HG03066 (cell line): ENCODE results near the gene RACK1.
"Not testable (repeated sequence)": the region's sequence is repeated elsewhere in the genome, so short reads cannot be mapped to it uniquely, and the experiment has no call there.

ENCODE experiments used
- ATAC-seq: cut with Tn5 transposase; IDR thresholded peaks from one replicate; pipeline ENCODE4 v1.9.1; 2021; ENCODE audit warnings: low read depth; ENCODE audit not compliant: unreplicated experiment

The RACK1 gene

DNA sequence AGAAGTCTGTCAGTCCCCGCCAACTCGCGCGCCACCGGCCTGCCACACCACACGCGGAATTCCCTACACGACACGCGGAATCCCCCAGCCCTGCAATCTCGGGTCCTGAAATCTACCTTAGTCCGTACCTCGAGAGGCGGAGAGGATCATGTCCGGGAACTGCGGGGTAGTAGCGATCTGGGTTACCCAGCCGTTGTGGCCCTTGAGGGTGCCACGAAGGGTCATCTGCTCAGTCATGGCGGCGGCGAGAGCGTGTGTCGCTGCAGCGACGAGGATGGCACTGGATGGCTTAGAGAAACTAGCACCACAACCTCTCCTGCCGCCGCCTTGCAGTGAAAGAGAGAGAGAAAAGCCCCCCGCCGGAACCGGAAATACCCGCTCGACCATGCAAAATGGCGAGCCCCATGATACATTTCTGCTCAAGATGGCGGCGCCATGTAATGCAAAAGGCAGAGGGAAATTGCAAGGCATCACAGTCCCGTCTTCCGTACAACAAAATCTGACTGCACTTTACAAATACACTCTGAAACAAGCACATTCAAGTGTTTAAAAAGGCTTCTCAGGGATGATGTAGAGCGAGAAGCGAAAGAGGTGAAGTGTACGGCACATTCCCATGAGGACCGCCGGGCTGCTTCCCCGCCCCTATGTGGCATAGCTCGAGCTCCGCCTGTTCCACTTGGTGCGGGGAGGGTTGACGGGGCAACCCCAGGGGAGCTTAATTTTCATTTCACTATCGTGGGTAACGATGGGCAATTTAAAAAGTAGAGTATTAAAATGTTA is at the start of gene RACK1:
Gene RACK1, minus strand, starts transcription at position 343 of the 780 bp plus-strand sequence. Its CDS starts 106 bp downstream, at position 237.
- ATAC-seq = peak; percentile 49

DNA sequence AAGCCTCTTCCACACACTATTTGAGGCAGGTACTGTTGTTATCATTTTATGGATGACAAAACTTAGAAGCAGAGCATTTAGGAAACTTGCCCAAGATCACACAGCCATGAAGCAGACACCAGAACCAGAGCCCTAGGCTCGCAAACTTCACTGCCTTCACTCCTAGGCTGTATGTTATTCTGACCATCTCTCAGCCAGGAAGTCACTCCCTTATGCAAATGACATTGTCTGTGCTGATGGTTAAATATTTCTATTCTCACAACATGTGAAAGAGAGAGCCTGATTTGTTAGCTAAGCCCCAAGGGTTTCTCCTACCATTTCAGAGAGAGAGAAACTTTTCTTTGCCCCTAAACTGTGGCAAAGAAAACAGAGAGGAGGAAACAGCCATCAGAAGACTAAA is 43.6 kb upstream of the RACK1 start:
- ATAC-seq = peak; percentile 72

DNA sequence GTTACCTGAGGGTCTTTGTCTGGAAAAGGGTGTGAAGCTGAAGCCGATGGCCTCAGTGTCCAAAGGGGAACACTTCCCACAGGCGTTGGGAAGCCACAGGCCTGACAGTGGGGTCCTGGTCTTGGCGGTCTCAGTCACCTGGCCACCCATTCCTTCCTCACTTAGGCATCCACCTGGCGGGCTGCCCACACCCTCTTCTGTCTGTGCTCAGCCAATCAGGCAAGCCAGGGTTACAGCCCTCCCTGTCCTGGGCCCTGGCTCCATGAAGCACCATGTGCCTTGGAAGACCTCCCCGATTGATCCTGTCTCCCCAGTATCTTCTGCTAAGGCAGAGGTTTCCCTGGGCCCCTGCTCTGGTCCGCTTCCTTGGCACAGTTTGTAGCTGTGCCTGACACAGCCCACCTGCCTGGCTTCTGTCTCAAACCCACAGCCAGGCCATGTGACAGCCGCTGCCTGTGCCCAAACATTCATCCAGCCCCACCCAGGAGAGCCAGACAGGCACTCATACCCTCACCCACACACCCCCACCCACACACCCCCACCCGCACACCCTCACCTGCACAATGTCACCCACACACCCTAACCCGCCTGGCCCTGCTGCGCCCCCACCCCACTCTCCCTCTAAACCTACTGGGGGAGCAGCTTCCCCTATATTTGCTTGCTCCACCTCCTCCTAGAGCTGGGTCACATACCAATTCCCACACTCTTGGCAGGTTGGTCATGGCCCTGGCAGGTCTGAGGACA is 42.4 kb upstream of the RACK1 start:
- not testable (repeated sequence) for ATAC-seq

DNA sequence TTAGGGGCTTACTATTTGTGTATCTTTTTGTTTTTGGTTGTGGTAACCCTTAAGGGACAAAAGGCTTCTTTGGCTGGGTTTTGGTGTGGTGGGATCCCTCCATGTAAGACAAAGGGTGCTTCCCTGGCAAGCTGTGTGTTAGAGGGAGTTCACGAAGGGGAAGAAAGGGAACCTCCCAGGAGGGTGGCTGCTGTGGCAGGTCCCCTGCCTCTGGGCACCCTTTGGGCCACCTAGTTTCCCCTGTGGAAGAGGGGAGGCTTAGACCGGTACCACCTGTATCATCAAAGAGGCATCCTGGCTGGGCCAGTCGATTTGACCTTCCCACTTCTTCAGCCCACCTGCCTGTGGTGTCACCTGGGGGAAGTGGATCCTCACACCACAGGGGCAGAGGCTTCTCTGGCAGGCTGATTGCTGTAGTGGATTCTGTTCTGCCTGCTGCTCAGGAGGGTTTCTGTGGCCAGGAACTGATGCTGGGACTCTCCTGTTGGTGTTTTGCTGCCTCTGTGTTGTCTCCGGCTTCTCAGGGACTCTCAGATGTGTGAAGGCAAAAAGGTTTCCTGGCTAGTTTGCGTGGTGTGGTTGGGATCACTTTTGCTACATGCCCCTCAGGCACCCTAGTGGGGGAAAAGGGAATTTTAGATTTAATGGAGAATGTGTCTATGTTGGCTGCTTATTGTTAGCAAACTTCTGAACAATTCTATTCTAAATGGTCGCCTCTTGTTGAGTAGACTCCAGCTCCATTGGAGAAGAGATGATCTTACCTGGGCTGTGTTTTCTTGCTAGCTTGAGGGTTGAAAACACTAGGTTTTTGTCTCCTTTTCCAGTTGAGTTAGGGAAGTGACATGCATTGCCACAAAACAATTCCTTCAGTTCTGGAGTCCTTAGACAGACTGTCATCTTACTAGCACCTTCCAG is 40.4 kb upstream of the RACK1 start:
- ATAC-seq = not testable (repeated sequence)

DNA sequence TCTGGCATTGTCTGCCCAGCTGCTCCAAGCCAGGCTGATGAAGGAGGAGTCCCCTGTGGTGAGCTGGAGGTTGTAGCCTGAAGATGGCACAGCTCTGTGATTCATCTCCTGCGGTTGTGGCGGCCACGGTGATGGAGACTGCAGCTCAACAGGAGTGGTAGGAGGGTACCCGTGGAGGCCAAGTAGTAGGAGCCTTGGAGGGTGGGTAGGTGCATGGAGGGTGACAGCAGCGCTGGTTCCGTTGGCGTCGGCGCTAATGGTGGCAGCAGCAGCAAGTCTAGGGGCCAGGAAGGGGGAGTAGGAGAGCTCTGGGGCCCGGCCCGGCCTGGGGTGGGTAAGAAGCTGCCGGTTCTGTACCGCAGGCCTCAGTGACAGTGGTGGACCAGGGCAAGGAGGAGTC is 39.6 kb upstream of the RACK1 start:
- ATAC-seq = no peak

DNA sequence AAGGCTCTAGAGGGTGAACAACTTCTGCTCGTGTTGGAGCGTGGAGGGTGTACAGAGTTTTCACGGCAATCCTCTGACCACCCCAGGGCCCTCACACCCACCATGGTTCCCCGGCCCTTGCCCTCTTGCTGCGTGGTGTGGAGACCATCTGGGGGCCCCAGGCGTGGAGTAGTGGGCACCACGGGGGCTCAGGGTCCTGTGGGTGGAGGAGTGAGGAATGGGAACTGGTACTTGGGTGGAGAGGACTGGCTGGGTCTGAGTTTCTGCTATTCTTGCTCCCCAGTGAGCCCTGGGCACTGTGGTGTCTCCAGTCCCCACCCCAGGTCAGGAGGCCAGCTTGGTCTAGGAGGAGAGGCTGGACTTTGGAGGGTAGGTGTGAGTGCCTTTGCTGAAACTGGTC is 39.2 kb upstream of the RACK1 start:
- no peak for ATAC-seq

DNA sequence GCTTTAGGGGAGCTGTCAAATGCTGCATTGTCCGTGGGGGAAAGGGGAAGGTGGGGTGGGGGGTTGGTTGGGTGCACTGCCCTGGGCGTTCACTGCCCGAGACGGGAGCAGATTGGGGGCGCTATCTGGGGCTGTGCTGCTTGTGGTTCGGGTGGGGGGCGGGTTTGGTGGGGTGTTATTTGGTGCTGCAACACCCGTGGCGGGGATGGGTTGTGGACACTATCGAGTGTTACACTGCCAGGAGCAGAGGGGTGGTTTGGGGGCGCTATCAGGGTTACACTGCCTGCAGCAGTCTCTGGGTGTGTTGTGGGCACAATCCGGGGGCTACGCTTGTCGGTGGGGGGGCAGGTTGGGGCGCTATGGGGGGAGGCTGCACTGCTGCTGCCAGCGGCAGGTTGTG is 38.7 kb upstream of the RACK1 start:
- not testable (repeated sequence) for ATAC-seq

DNA sequence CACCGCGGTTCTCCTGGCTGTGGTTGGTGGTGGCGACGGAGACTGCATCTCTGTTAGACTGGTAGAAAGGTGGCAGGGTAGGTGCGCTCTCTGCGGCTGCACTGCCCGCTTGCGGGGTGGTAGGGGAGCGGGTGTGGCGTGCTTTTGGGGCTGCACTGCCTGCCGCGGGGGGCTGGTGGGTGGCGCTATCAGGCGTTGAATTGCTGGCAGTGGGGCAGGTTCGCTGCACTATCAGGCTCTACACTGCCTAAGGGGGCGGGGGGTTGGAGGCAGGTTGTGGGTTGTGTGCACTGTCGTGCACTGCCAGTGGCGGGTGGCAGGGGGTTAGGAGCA is 38.2 kb upstream of the RACK1 start:
- no peak for ATAC-seq

DNA sequence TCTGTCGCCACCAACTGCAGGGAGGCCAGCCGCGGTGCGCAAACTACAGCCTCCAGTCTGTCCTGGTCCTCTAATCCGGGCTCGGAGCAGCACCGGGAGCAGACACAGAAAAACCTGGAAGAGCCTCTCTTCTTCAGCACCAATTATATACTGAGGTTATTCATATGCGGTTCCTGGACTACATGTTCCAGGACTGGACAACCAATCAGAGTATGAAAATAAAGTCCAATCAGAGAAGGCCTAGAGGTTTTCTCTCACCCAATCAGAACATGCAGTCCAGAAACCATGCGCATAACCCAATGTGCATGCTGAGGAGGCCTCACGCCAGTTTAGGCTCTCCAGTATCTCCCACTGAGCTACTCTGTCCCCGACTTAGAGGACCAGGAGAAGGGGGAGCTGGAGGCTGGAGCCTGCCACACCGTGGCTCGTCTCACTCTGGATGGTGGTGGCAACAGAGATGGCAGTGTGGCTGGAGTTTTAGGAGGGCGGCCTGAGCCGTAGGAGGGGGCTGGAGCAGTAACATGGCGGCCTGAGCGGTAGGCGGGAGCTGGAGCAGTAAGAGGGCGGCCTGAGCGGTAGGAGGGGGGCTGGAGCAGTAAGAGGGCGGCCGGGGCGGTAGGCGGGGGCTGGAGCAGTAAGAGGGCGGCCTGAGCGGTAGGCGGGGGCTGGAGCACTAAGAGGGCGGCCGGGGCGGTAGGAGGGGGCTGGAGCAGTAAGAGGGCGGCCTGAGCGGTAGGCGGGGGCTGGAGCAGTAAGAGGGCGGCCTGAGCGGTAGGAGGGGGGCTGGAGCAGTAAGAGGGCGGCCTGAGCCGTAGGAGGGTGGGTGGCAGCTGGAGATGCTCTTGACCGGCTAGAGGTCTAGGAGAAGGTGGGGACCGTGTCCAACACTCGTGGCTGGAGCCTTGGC is 37.6 kb upstream of the RACK1 start:
- no peak for ATAC-seq

DNA sequence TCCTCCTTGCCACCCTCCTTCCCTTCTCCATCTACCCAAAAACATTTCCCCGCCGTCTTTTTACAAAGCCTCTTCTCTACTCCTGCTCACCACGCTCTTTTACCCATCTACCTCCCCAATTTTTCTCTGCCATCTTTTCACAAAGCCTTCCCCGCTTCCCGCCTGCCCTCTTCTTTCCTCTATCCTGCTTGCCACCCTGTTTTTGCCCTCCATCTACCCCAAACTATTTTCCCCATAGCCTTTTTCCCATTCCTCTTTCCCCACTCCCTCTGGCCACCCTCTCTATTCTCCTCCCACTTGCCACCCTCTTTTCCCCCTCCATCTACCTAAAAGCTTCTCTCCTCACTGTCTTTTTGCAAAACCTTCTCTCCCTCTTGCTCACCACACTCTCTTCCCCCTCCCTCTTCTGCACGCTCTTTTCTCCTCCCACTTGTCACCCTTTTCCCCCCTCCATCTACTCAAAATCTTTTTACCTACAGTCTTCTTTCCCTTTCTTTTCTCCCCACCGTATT is 36.6 kb upstream of the RACK1 start:
- ATAC-seq = no peak

DNA sequence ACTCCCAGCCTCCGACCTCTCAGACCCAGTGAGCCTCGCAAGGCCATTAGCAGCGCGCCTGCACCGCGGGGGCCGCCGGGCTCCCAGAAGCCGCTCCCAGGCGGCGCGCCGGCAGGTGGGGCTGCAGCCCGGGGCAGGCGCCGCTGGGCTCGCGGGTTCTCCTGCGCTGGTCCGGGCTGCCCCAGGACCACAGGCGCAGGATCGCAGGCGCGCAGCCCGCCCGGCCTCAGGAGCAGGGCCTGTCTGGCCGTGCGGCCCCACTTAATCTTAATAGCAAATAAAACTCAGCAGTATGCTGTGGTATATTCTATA is 29.7 kb upstream of the RACK1 start:
- not testable (repeated sequence) for ATAC-seq

DNA sequence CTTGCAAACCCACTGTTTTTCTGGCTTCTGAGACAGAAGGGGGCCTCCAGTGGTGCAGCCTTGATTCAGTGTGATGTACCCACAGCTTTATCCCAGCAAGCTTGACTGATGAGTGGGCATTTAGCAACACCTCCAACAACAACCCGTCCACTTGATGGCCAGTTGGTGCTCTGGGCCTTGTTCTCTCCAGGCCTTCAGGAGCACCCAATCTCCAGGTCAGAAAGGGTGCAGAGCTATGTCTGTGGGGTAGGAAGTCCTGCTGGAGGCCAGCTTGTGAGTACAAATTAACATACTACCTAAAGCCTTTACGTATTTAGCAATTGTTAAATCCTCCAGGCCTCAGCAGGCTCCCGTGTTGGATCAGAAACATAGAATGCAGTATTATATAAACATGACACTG is 27.4 kb upstream of the RACK1 start:
- ATAC-seq = no peak

DNA sequence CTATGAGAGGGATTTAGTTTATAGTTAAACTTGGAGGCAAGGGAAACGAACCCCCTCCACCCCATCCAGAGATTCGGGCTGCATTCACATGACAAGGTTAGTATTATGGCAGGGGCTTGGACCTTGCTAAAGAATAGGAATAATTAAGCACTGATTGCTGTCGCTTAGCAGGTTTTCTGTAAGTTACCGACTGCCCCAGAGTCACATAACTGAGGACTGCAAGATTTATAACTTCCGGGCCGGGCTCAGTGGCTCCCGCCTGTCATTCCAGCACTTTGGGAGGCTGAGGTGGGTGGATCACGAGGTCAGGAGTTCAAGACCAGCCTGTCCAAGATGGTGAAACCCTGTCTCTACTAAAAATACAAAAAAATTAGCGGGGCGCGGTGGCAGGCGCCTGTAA is 24.2 kb upstream of the RACK1 start:
- ATAC-seq = not testable (repeated sequence)

DNA sequence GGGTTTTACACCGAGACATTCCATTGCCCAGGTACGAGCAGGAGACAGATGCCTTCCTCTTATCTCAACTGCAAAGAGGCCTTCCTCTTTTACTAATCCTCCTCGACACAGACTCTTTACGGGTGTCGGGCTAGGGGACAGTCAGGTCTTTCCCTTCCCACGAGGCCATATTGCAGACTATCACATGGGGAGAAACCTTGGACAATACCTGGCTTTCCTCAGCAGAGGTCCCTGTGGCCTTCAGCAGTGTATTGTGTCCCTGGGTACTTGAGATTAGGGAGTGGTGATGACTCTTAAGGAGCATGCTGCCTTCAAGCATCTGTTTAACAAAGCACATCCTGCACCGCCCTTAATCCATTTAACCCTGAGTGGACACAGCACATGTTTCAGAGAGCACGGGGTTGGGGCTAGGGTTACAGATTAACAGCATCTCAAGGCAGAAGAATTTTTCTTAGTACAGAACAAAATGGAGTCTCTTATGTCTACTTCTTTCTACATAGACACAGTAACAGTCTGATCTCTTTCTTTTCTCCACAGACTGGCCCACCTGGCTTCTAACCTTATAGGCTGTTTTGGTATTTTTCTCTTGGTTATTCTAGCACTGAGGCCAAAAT is 23.7 kb upstream of the RACK1 start:
- ATAC-seq = not testable (repeated sequence)

DNA sequence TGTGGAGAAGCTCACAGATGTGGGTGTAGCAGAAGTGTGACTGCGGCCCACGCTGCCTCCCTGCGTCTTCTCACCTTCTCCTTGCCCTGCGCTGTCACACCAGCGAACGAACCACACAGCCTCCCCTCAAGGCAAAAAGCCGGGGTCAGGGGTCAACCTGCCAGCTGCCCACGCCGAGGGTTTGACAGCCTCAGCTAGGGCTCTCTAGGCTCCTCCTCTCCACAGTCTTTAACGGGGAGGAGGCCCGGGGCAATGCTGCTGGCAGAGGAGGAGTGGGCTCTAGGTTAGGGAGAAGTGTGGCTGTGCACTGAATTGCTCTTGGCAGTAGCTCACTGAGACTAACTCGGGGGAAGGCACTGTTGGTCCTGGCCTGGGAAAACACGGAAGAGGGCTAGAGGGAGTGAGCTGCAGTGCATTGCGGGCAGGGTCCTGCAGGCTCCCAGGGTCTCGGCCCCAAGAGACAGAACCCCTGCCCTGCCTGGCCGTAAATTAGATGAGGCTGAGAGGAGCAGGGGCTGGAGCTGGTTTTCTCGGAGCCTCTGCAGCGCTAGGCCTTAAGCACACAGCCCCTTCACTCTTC is 21.5 kb upstream of the RACK1 start:
- ATAC-seq = no peak

DNA sequence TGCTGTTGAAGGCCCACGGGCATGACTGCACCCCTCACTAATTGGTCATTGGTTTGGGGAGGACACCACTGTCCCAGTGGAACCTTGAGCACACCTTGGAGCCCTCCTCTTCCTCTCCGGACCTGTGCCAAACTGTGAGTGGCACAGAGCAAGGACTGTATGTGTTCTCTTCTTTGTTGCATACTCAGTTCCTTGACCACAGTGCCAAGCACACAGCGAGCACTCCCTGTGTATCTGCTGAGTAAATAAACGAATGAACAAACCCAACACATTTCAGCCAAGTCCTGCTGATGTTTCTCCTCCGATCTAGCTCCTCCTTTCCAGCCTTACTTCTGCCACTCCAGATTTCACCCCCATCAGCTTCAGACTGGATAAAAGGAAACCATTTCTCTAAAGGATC is 19.9 kb upstream of the RACK1 start:
- no peak for ATAC-seq

DNA sequence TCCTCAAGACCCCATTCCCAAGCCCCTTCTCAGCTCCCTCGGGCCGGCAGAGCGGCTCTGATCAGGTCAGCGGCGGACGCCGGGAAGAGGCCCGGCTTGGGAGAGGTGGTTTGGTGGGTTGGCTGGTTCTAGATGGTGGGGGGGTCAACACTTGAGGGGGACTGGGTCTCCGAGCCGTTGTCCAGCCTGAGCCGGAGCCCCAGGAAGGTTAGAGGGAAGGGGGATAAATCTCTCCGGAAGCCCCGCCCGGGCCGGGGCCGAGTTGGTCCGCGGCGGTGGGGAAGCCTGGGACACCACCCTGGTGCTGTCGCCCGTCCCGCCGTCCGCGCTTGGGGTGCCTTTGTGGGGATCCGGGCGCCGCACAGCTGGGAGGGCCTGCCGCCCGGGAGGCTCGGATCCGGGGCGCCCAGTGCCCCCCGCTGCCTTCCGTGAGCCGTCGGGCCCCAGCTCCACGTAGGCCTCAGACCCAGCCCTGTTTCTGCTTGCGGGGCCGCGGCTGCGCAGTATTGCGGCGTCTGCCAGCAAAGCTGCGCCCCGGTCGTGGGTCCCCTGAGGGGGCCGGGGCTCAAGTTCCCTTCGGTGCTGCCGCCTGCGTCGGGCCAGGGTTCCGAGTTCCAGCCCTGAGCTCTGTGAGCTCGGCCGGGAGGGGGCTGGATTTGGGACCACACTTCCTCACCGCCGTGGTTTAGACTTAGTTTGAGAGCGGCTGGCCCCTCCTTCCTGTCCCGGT is 17.8 kb upstream of the RACK1 start:
- ATAC-seq = peak; percentile 57

DNA sequence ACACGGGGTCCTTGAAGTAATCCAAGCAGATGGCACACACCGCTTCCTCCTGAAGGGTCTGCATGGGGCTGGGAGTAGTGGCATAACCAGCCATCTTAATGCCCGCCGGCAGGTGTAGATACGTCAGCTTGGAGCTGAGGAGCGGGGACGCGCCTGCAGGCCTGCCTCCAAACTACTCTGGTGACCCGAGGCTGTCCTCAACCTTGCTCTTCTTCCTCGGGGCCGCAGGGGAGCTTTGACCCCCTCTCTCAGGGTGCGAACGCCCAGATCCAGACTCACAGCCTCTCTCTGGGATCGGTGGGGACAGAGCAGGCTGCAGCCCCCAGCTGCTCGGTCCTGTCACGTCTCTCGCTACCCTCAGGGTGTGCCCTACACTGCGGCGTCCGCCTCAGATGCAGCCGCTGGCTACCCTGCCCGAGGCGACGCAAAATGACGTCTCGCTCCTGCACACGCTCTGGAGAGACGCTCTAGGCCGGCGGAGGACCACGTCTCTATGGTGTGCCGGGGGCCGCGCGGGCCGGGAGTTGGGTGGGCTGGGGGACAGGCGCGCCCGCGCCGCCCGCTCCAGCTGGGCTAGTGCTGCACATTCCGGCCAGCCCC is 17.1 kb upstream of the RACK1 start, which contains the start of gene TRIM52:
Gene TRIM52, minus strand, starts transcription at position 424 of the 600 bp plus-strand sequence. Its CDS starts 330 bp downstream, at position 94.
- ATAC-seq = peak; percentile 73
